Endothelial cell of umbilical vein (primary cell): ENCODE measurements around the gene CCNL2. TPM values are rescaled to one million over a fixed set of nuclear protein-coding genes. Genes with fewer than 3 reads are reported as not detected.

Experiments
- BruUV-seq: library from RNA; stranded (reverse); fragments of 400-500 nt; replicated peaks from 2 replicates; lab custom pipeline; 2021; lab: Mats Ljungman, UMichigan
- CTCF ChIA-PET: fragments of 300-600, 350-600 bp; sonication (Branson Sonifier 250); formaldehyde crosslinking; loops from one replicate; lab custom pipeline; 2021; ENCODE audit warnings: antibody characterized with exemption, inconsistent platforms; lab: Charles Lee
- POLR2A ChIA-PET: fragments of 300-600, 350-600 bp; sonication (Branson Sonifier 250); formaldehyde crosslinking; loops from one replicate; lab custom pipeline; 2021; ENCODE audit warnings: antibody characterized with exemption, inconsistent platforms; lab: Charles Lee
- DNase-seq: peaks from one replicate; pipeline ENCODE4 v3.0.0-alpha.2; 2011; ENCODE audit warnings: low read depth, low spot score
- FAIRE-seq: peaks from 2 replicates; lab custom pipeline; 2011; peaks lifted over from hg19 to GRCh38; lab: Jason Lieb, UNC
- H2AFZ ChIP-seq: 2 replicates; pipeline ENCODE4 v1.6.0; 2012; ENCODE audit warnings: low read depth, low read length, control low read depth, inconsistent platforms
- H3K27ac ChIP-seq: 2 replicates; pipeline ENCODE4 v1.5.1; 2011; ENCODE audit warnings: low read depth, mild to moderate bottlenecking, control low read depth, low read length, moderate library complexity; ENCODE audit not compliant: insufficient read depth
- H3K27me3 ChIP-seq, 2 experiments: 2 replicates each; pipeline versions ENCODE4 v1.6.0 to v1.6.1; 2011; ENCODE audit warnings: low read length in 2 of 2, mixed read lengths in 1 of 2; ENCODE audit not compliant: control insufficient read depth in 2 of 2, insufficient read depth in 2 of 2
- H3K36me3 ChIP-seq, 2 experiments: 2 replicates in 1 of 2; 3 replicates in 1 of 2; pipeline ENCODE4 v1.5.1; 2011; ENCODE audit warnings: low read length in 2 of 2, mild to moderate bottlenecking in 1 of 2, moderate library complexity in 1 of 2; ENCODE audit not compliant: control insufficient read depth in 2 of 2, insufficient read depth in 2 of 2; ENCODE audit errors: extremely low read depth in 1 of 2
- H3K4me1 ChIP-seq: 3 replicates; pipeline ENCODE4 v1.5.1; 2011; ENCODE audit warnings: mild to moderate bottlenecking, low read length; ENCODE audit not compliant: control insufficient read depth, insufficient read depth; ENCODE audit errors: extremely low read depth
- H3K4me2 ChIP-seq: 2 replicates; pipeline ENCODE4 v1.6.1; 2011; ENCODE audit warnings: low read length, control low read depth, mixed read lengths; ENCODE audit not compliant: insufficient read depth
- H3K4me3 ChIP-seq, 3 experiments: fragments of 200-600 bp in 1 of 3; sonication (generic), shearing (Covaris generic) in 1 of 3; replicated peaks in 1 of 3; 2 replicates each; pipeline ENCODE4 v1.5.1; 2011 to 2016; ENCODE audit warnings: control low read depth in 3 of 3, low read length in 3 of 3, mild to moderate bottlenecking in 2 of 3, inconsistent platforms in 1 of 3, low read depth in 1 of 3, moderate library complexity in 1 of 3; ENCODE audit not compliant: insufficient read depth in 1 of 3
- H3K79me2 ChIP-seq: 2 replicates; pipeline ENCODE4 v1.6.0; 2012; ENCODE audit warnings: low read length, inconsistent platforms; ENCODE audit not compliant: control insufficient read depth, insufficient read depth
- H3K9ac ChIP-seq: replicated peaks from 2 replicates; pipeline ENCODE3; 2011; ENCODE audit warnings: low read length, control low read depth; ENCODE audit not compliant: insufficient read depth; ENCODE audit errors: extremely low read depth
- H3K9me1 ChIP-seq: replicated peaks from 3 replicates; pipeline ENCODE4 v1.6.0; 2011; ENCODE audit warnings: mild to moderate bottlenecking, low read length; ENCODE audit not compliant: control insufficient read depth, insufficient read depth; ENCODE audit errors: extremely low read depth
- H3K9me3 ChIP-seq: replicated peaks from 2 replicates; pipeline ENCODE4 v1.5.1; 2012; ENCODE audit warnings: low read length, inconsistent platforms; ENCODE audit not compliant: control insufficient read depth, insufficient read depth
- H4K20me1 ChIP-seq: replicated peaks from 2 replicates; pipeline ENCODE3; 2011; ENCODE audit warnings: mild to moderate bottlenecking, low read length; ENCODE audit not compliant: control insufficient read depth, insufficient read depth; ENCODE audit errors: extremely low read depth
- CTCF ChIP-seq, 2 donors: IDR thresholded peaks; 1 replicate in 1 of 2; 2 replicates in 1 of 2; pipeline ENCODE4 v1.5.1; 2011; ENCODE audit warnings: low read length in 2 of 2, mild to moderate bottlenecking in 2 of 2, moderate library complexity in 2 of 2, control low read depth in 1 of 2, inconsistent platforms in 1 of 2, low read depth in 1 of 2; ENCODE audit not compliant: insufficient read depth in 1 of 2; ENCODE audit errors: extremely low read depth in 1 of 2
- EZH2 ChIP-seq: IDR thresholded peaks from 2 replicates; pipeline ENCODE4 v1.6.1; 2012; ENCODE audit warnings: borderline replicate concordance, low read depth, mild to moderate bottlenecking, moderate library complexity, low read length, inconsistent platforms; ENCODE audit not compliant: severe bottlenecking
- FOS ChIP-seq: IDR thresholded peaks from 2 replicates; pipeline ENCODE4 v1.6.1; 2011; ENCODE audit warnings: mild to moderate bottlenecking, low read length, moderate library complexity, borderline replicate concordance; ENCODE audit not compliant: insufficient read depth
- GATA2 ChIP-seq: IDR thresholded peaks from 2 replicates; pipeline ENCODE4 v1.7.0; 2011; ENCODE audit warnings: low read depth, mild to moderate bottlenecking, moderate library complexity, mixed read lengths, low read length; ENCODE audit not compliant: insufficient read length, insufficient read depth
- JUN ChIP-seq: IDR thresholded peaks from 2 replicates; pipeline ENCODE4 v1.6.1; 2011; ENCODE audit warnings: borderline replicate concordance, low read depth; ENCODE audit not compliant: insufficient read length, insufficient read depth
- MYC ChIP-seq: IDR thresholded peaks from one replicate; pipeline ENCODE4 v1.6.1; 2011; ENCODE audit warnings: mild to moderate bottlenecking, low read depth, low read length
- POLR2A ChIP-seq: IDR thresholded peaks from 2 replicates; pipeline ENCODE4 v1.6.1; 2012; ENCODE audit warnings: low read depth, mild to moderate bottlenecking, control low read depth, low read length
- POLR2AphosphoS5 ChIP-seq: IDR thresholded peaks from 2 replicates; pipeline ENCODE4 v1.6.1; 2012; ENCODE audit warnings: low read depth, mild to moderate bottlenecking, control low read depth, low read length, moderate library complexity; ENCODE audit not compliant: insufficient read depth
- dilution Hi-C: fragments of 300-500 bp; cut with MboI; formaldehyde crosslinking; loops from one replicate; pipeline ENCODE4 v1.15.0; 2019; ENCODE audit warnings: low sequenced_read_pairs; ENCODE audit not compliant: extremely low pct_ligation_motif_present
- intact Hi-C: fragments of 100-400 bp; cut with micrococcal nuclease; formaldehyde crosslinking; loops from one replicate; pipeline ENCODE4 v1.10.0; 2022
- polyA plus RNA-seq, 4 experiments: library from polyadenylated mRNA; depleted of rRNA in 3 of 4; stranded (reverse) in 3 of 4; unstranded in 1 of 4; fragments of >200 nt; gene quantifications; 2 replicates each; pipeline versions ENCODE4 v1.2.1 to v1.2.3, GENCODE V29; 2011 to 2012; ENCODE audit warnings: missing spikeins in 1 of 4
- total RNA-seq: library from RNA; stranded (reverse); gene quantifications from 2 replicates; pipeline ENCODE4 v1.2.3, GENCODE V29; 2021
- TF ChIP-seq, protein P1 (sequence below): IDR thresholded peaks from 2 replicates; pipeline ENCODE4 v1.6.1; 2011; ENCODE audit not compliant: insufficient read depth, insufficient read length

Gene CCNL2
- total and polyA plus RNA-seq, 2 donors (not counting 3 experiments of a cell fraction or from before 2014, with no cell fraction given): 188 to 209 TPM

- FAIRE-seq (no peak), DNase-seq (no peak)
- Histone ChIP-seq H3K79me2 (peaks cover 19% of the 10 kb centered on the region), H3K27ac (no peak overlapping the region), H3K4me3 (no peak overlapping the region), H3K4me1 (peaks cover 13% of the 10 kb centered on the region), H2AFZ (no peak overlapping the region), H3K4me2 (no peak overlapping the region), H3K9ac (no peak overlapping the region), H3K27me3 (no peaks in the 10 kb centered on the region), H3K36me3 (peaks cover 0 to 4% of the 10 kb centered on the region in 2 experiments), H3K9me3 (no peaks in the 10 kb centered on the region), H3K9me1 (no peaks in the 10 kb centered on the region), H4K20me1 (no peaks in the 10 kb centered on the region)
- dilution Hi-C loops (no loop called here), intact Hi-C loops (no loop called here)
- ChIA-PET POLR2A (no interaction called here), CTCF (interaction anchor here (1.9 kb wide), 1 partner anchor 64 kb away, joined by 9 read pairs; no protein-coding TSS in a partner anchor)
- no TSS peak for BruUV-seq
- no peak for TF ChIP-seq EZH2
- TF ChIP-seq POLR2A: no peak
- TF ChIP-seq GATA2: no peak
- TF ChIP-seq FOS: no peak
- no peak for TF ChIP-seq CTCF (IDR thresholded peaks at IDR 0.05; ENCODE audit: extremely low read depth in 1 of 2, insufficient read depth in 1 of 2, low read depth in 1 of 2, low read length in 2 of 2)
- TF ChIP-seq POLR2AphosphoS5: no peak
- no peak for TF ChIP-seq MYC
- no peak for TF ChIP-seq JUN
- TF ChIP-seq, protein P1, sequence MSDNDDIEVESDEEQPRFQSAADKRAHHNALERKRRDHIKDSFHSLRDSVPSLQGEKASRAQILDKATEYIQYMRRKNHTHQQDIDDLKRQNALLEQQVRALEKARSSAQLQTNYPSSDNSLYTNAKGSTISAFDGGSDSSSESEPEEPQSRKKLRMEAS: no peak
These were observed 22.4 kb downstream of the CCNL2 start for GRCh38 chr1:1376551-1377226.
